ENCODE data around the gene LGALS3BP. TPM values are rescaled to one million over a fixed set of nuclear protein-coding genes. Genes with fewer than 3 reads are reported as not detected.

The LGALS3BP gene
- total RNA-seq, 1 experiment from 2014 or later = 389 TPM

- ATAC-seq = no peak
- H4K20me1 ChIP-seq (ENCODE audit: insufficient read depth) = no peaks in the 10 kb centered on the region
- H3K27ac ChIP-seq (ENCODE audit: low read depth, low read length) = no peak overlapping the region
- H3K9me2 ChIP-seq (ENCODE audit: insufficient read depth) = no peaks in the 10 kb centered on the region
- no peak overlapping the region for H3K4me2 ChIP-seq (ENCODE audit: low read length)
- TF ChIP-seq CBX3 (IDR thresholded peaks at IDR 0.05; ENCODE audit: low read depth) (0 out of 2 replicates have a peak, but pooled peaks have one; percentile 52), POLR2AphosphoS5 (IDR thresholded peaks at IDR 0.05; ENCODE audit: low read depth, low read length) (no peak), SIN3A (IDR thresholded peaks at IDR 0.05; ENCODE audit: low read depth) (no peak)
- H3K36me3 ChIP-seq (ENCODE audit: control insufficient read depth in 1 of 2, insufficient read depth in 2 of 2, low read length in 2 of 2) = no peaks in the 10 kb centered on the region
- no peak overlapping the region for H2AFZ ChIP-seq (ENCODE audit: low read depth, low read length, poor library complexity, severe bottlenecking)
- RAD21 ChIA-PET (ENCODE audit: low non-redundant PET in 1 of 2, low total read pairs in 2 of 2, uncharacterized antibody in 2 of 2, unreplicated experiment in 2 of 2) = no interaction called here
- no peak for DNase-seq (ENCODE audit: low read depth, low spot score)
- H3K27me3 ChIP-seq (ENCODE audit: insufficient read depth, low read length) = no peaks in the 10 kb centered on the region
- peaks cover 5 to 33% of the 10 kb centered on the region in 2 experiments for H3K4me1 ChIP-seq (ENCODE audit: control insufficient read depth in 1 of 2, insufficient read depth in 2 of 2, low read length in 2 of 2)
- CTCF ChIA-PET = interaction anchor here (0.9 to 1.6 kb wide), 4 partner anchors 14 to 93 kb away, joined by 3 to 4 read pairs (median 4); no protein-coding TSS in a partner anchor
- BruUV-seq (replicated peaks) = no TSS peak
- no peak overlapping the region for H3K9ac ChIP-seq (ENCODE audit: low read length)
- H3K4me3 ChIP-seq (replicated peaks in 1 of 2; ENCODE audit: low read depth in 1 of 2, low read length in 2 of 2) = no peak overlapping the region
- intact Hi-C loops (cut with micrococcal nuclease) = no loop called here
- POLR2A ChIA-PET = no interaction called here
- peaks cover 6% of the 10 kb centered on the region for H3K79me2 ChIP-seq (ENCODE audit: insufficient read depth, low read length)
- peaks cover 0 to 18% of the 10 kb centered on the region in 2 experiments; a peak in 1 of 4 replicates for H3K9me3 ChIP-seq (ENCODE audit: control insufficient read depth in 1 of 2, insufficient read depth in 1 of 2, low read depth in 1 of 2, low read length in 2 of 2)
Observed at GRCh38 chr17:79014158-79014758, 34.5 kb upstream of the LGALS3BP start.

GRCh38 chr17:79012563-79013134, 32.9 kb upstream of the LGALS3BP start:
- Histone ChIP-seq H3K36me3 (ENCODE audit: control insufficient read depth in 1 of 2, insufficient read depth in 2 of 2, low read length in 2 of 2) (peaks cover 0 to 3% of the 10 kb centered on the region in 2 experiments; a peak in 1 of 4 replicates), H3K4me1 (ENCODE audit: control insufficient read depth in 1 of 2, insufficient read depth in 2 of 2, low read length in 2 of 2) (peaks cover 14 to 46% of the 10 kb centered on the region in 2 experiments), H4K20me1 (ENCODE audit: insufficient read depth) (no peaks in the 10 kb centered on the region), H2AFZ (ENCODE audit: low read depth, low read length, poor library complexity, severe bottlenecking) (no peak overlapping the region), H3K9me2 (ENCODE audit: insufficient read depth) (no peaks in the 10 kb centered on the region), H3K27ac (ENCODE audit: low read depth, low read length) (no peak overlapping the region), H3K4me2 (ENCODE audit: low read length) (no peak overlapping the region), H3K9me3 (ENCODE audit: control insufficient read depth in 1 of 2, insufficient read depth in 1 of 2, low read depth in 1 of 2, low read length in 2 of 2) (peaks cover 0 to 18% of the 10 kb centered on the region in 2 experiments; a peak in 1 of 4 replicates), H3K9ac (ENCODE audit: low read length) (no peak overlapping the region), H3K4me3 (replicated peaks in 1 of 2; ENCODE audit: low read depth in 1 of 2, low read length in 2 of 2) (no peak overlapping the region), H3K79me2 (ENCODE audit: insufficient read depth, low read length) (peaks cover 22% of the 10 kb centered on the region), H3K27me3 (ENCODE audit: insufficient read depth, low read length) (no peaks in the 10 kb centered on the region)
- RAD21 ChIA-PET (ENCODE audit: low non-redundant PET in 1 of 2, low total read pairs in 2 of 2, uncharacterized antibody in 2 of 2, unreplicated experiment in 2 of 2) = no interaction called here
- BruUV-seq (replicated peaks) = no TSS peak
- CTCF ChIA-PET = no interaction called here
- intact Hi-C loops (cut with micrococcal nuclease) = no loop called here
- POLR2A ChIA-PET = no interaction called here
- no peak for ATAC-seq
- no peak for DNase-seq (ENCODE audit: low read depth, low spot score)
- TF ChIP-seq REST (IDR thresholded peaks at IDR 0.05; ENCODE audit: low read depth) (no peak), SRF (IDR thresholded peaks at IDR 0.05; ENCODE audit: low read depth) (no peak), CBX3 (IDR thresholded peaks at IDR 0.05; ENCODE audit: low read depth) (no peak), ZBTB33 (IDR thresholded peaks at IDR 0.05; ENCODE audit: extremely low read depth, insufficient replicate concordance, low read length) (no peak), SP1 (IDR thresholded peaks at IDR 0.05; ENCODE audit: low read depth) (no peak), CEBPB (IDR thresholded peaks at IDR 0.05; ENCODE audit: low read depth) (no peak), EZH2phosphoT487 (IDR thresholded peaks at IDR 0.05; ENCODE audit: borderline replicate concordance) (no peak), ZNF274 (IDR thresholded peaks at IDR 0.05; ENCODE audit: low read depth, low read length) (no peak), SIN3A (IDR thresholded peaks at IDR 0.05; ENCODE audit: low read depth) (no peak), EGR1 (IDR thresholded peaks at IDR 0.05; ENCODE audit: low read depth) (no peak), ATF3 (IDR thresholded peaks at IDR 0.05) (no peak)
